Hindlimb muscle (tissue), 1 donor: Measurements from ENCODE around the gene CA7. TPM values are rescaled to one million over a fixed set of nuclear protein-coding genes. Genes with fewer than 3 reads are reported as not detected.

Source experiments
- DNase-seq: peaks from one replicate; pipeline ENCODE4 v3.0.0-alpha.2; 2013
- polyA plus RNA-seq: library from polyadenylated mRNA; unstranded; fragments of 120-200 nt; gene quantifications from one replicate; pipeline ENCODE4 v1.2.1, GENCODE V29; 2013; ENCODE audit not compliant: insufficient read length

The CA7 gene
- polyA plus RNA-seq = not detected

- no peak for DNase-seq
Observed at GRCh38 chr16:66844342-66845079, at the start of gene CA7. TSS of gene CA7 (plus strand) at chr16:66844414. CDS start at chr16:66844488, 74 bp downstream.

GRCh38 chr16:66798161-66798560, 46.1 kb upstream of the CA7 start:
- DNase-seq = no peak

- no peak for DNase-seq
Observed at GRCh38 chr16:66800856-66801255, 43.4 kb upstream of the CA7 start.

- no peak for DNase-seq
Observed at GRCh38 chr16:66801320-66802105, 42.7 kb upstream of the CA7 start, which contains the start of gene TERB1. TSS of gene TERB1 (minus strand) at chr16:66801584. CDS start at chr16:66796798, 4,786 bp downstream.

GRCh38 chr16:66802159-66802558, 42.1 kb upstream of the CA7 start:
- DNase-seq = no peak

GRCh38 chr16:66809765-66810164, 34.4 kb upstream of the CA7 start:
- no peak for DNase-seq

- no peak for DNase-seq
Observed at GRCh38 chr16:66810391-66810790, 33.8 kb upstream of the CA7 start.

GRCh38 chr16:66811043-66811442, 33.2 kb upstream of the CA7 start:
- DNase-seq = no peak

GRCh38 chr16:66814734-66815133, 29.5 kb upstream of the CA7 start:
- no peak for DNase-seq

- DNase-seq = no peak
Observed at GRCh38 chr16:66824006-66824405, 20.2 kb upstream of the CA7 start.

- peak; percentile 94 for DNase-seq
Observed at GRCh38 chr16:66830422-66831404, 13.5 kb upstream of the CA7 start, which contains the start of gene NAE1. TSS of gene NAE1 (minus strand) at chr16:66830976. CDS start at chr16:66830899, 77 bp downstream.

GRCh38 chr16:66832190-66832589, 12.0 kb upstream of the CA7 start:
- DNase-seq = no peak

- no peak for DNase-seq
Observed at GRCh38 chr16:66832661-66833305, 11.4 kb upstream of the CA7 start.

GRCh38 chr16:66834746-66835145, 9.5 kb upstream of the CA7 start:
- DNase-seq = no peak

GRCh38 chr16:66840883-66841282, 3.3 kb upstream of the CA7 start:
- DNase-seq = no peak

GRCh38 chr16:66841366-66841765, 2.8 kb upstream of the CA7 start:
- no peak for DNase-seq

- DNase-seq = no peak
Observed at GRCh38 chr16:66842765-66843164, 1.4 kb upstream of the CA7 start.

- no peak for DNase-seq
Observed at GRCh38 chr16:66843191-66843590, 1.0 kb upstream of the CA7 start.

- DNase-seq = no peak
Observed at GRCh38 chr16:66844009-66844341, 239 bp upstream of the CA7 start.

GRCh38 chr16:66845080-66845410, 831 bp downstream of the CA7 start:
- no peak for DNase-seq

GRCh38 chr16:66845791-66846221, 1.6 kb downstream of the CA7 start:
- no peak for DNase-seq

- no peak for DNase-seq
Observed at GRCh38 chr16:66846266-66846665, 2.1 kb downstream of the CA7 start.
